ENCODE data around the gene PLD1.
"Not testable (repeated sequence)": the region's sequence is repeated elsewhere in the genome, so short reads cannot be mapped to it uniquely, and the experiment has no call there.

The PLD1 gene

DNA sequence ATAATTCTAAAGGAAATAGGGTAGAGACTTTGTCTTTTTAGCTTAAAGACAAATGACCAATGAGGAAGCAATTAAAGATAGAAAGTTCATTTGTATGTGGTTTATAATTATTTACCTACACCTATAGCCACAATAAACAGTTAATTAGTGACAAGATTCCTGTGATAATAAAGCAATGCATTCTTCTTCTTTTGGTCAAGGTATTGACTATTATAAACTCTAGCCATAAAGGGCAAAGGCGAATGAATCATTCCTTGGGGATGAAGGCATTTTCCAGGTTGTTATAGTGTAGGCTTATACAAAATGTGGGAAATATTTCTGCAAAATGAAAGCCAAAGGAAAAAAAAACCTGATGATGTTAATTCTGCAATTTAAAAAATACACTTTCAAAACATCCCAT, 115.4 kb downstream of the PLD1 start:
- no peak for DNase-seq

DNA sequence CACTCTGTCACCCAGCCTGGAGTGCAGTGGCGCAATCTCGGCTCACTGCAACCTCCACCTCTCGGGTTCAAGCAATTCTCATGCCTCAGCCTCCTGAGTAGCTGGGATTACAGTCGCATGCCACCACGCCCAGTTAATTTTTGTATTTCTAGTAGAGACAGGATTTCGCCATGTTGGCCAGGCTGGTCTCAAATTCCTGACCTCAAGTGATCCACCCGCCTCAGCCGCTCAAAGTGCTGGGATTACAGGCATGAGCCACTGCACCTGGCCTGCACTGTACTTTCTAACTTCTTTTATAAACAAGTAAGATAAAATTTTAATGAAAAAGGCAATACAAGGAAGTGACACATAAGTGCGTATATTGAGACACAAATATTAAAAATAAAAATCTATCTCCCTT, 117.7 kb downstream of the PLD1 start:
- DNase-seq: not testable (repeated sequence)

DNA sequence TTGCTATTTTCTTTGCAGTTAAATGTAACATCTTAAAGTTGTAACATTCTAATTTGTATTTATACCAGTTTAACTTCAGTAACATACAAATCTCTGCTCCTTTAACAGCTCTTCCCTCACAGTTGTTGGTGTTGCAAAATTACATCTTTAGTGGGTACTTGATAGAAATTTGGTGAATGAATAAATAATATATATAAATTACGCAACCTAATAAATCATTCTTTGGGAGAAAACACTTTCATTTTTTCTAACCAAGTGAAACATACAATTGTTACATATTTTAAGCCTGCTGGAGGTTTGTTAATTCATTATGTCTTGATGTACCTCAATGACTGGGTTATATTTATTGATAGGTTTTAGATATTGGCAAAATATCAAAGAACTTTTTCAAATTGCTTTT, 118.8 kb downstream of the PLD1 start:
- no peak for DNase-seq

DNA sequence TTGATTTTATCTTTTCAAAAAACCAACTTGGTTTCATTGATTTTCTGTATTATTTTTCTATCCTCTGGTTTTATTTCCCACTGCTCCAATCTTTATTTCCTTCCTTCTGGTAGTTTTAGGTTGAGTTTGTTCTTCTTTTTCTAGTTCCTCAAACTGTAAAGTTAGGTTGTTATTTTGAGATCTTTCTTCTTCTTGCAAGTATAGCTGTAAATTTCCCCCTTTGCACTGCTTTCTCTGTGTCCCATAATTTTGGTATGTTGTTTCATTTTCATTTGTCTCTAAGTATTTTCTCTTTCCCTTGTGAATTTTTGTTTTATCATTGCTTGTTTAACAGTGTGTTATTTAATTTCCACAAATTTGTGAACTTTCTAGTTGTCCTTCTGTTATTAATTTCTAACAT, 120.0 kb downstream of the PLD1 start:
- no peak for DNase-seq

DNA sequence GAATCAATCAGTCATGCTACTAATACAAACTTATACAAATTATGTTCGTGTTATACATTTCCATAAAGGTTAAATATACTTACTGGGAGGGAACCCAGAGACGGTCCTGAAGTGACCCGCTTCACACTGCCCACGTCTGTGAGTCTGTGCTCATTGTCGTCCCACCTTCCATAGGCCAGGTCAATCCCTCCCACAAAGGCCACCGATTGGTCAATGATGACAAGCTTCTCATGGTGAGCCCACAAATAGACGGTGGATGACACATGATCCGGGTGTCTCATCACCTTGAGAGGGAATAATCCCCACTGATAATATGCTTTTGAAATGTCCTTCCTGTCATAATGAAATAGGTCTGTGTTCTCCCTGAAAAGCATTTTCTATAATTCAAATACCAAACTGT, 121.7 kb downstream of the PLD1 start:
- no peak for DNase-seq

DNA sequence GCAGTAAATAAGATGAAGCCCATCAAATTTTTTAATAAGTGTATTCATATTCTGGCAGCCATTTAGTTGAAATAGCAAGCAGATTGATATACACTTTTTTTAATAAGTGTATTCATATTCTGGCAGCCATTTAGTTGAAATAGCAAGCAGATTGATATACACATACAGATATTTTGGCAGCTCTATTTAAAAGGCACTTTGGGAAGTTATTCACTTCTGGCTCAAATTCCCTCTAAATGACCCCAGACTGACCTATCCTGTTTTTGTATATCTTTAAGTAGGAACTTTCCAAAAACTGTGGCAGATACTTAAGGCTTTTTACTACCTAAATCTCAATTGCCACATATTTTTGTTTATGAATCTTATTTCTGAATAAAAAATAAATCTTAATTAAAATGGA, 122.3 kb downstream of the PLD1 start:
- DNase-seq: no peak

DNA sequence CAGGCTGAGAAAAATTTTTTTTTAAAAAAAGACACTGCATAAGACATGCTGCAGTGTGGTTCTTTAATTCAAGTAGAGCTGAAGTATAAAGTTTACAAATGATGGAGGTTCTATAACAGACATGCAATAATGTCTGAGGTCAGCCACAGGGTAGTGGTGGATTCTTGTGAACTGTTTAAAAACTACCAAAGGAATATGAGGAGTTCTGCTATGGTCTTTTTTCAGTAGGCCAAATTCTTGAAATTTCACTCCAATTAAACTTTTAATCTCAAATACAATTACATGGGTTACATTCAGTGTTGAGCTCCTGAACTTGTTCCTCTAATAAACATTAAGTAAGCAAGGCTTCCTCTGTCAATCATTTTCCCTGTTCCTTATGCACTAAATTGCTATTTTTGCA, 122.7 kb downstream of the PLD1 start:
- DNase-seq: no peak

DNA sequence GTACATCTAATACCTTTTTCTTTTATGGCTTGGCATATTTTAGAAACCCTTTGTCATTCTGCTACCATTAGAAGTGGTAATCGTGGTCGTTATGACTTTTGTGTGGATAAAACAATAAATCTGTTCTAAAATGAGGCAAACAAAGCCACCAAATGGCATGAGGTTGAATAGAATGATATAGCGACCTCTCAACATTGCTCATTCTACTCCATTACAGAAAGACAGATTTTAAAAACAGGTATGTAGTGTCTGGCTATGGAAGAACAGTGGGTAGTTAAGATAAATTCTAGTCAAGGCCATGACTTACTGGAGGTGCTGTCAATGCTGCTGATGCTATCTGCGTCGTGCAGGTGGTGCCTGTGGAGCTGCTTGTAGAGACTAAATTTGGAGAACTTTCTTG, 123.2 kb downstream of the PLD1 start:
- DNase-seq: no peak

DNA sequence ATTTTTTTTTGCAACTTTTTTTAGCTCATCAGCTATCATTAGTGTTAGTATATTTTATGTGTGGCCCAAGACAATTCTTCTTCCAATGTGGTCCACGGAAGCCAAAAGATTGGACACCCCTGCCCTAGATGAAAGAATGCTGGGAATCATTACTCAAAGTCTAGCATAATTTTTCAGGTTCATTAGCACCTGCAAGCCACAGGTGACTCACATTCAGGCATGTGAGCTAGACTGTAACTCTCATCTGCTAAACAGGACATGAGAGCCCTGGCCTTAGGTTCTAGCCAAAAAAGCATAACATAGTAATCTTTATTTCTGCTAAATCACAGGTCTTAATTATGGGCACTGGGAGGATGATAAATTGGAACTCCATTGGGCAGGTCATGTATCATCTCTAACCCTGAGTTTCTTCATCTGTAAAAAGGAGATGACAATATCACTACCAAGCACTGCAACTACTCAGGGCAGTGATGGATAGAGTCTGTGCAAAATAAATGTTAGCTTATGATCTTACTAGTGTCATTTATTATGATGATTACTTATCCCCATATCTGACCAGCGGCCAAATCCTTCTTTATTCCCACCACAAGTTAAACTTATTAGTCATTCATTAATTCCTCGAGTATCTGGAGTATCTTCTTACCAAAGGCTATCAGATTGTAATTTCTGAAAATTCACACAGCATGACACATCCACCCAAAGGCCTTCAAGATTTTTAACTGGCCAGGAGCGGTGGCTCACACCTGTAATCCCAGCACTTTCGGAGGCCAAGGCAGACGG, 125.0 kb downstream of the PLD1 start:
- DNase-seq: no peak

DNA sequence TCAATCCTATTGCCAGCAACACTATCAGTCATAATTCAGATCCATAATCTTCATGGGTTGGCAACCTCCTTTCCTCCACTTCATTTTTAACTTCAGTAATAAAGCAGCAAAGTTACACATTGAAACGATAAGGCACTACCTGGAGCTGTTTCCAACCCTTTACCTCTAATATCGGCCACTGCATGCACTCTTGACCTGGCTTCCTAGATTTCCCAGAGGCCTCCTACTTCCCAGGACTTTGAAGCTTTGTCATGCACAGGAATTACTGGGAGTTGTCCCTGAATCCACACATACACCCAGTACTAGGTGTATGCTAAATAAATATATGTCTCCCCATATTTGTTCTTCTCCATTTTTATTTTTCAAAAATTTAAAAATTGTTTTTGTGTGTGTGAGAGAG, 126.1 kb downstream of the PLD1 start:
- no peak for DNase-seq

DNA sequence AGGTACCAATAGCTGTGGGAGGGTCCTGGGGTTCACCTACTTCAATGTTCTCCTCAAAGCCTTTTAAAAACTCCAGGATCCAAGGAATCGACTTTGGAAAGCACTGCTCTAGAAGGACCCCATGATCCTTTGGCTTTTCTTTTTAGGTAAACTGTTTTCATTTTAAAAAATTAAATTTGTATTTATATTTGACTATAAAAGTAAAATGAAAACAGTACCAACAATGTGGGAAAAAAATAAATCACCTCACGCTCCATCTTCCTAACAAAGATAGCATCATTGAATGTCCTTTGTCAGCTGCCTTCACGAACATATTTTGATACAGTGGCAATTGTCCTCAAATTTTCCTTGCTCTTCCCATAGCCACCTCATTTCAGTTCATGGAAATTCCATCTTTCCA, 127.5 kb downstream of the PLD1 start:
- no peak for DNase-seq

DNA sequence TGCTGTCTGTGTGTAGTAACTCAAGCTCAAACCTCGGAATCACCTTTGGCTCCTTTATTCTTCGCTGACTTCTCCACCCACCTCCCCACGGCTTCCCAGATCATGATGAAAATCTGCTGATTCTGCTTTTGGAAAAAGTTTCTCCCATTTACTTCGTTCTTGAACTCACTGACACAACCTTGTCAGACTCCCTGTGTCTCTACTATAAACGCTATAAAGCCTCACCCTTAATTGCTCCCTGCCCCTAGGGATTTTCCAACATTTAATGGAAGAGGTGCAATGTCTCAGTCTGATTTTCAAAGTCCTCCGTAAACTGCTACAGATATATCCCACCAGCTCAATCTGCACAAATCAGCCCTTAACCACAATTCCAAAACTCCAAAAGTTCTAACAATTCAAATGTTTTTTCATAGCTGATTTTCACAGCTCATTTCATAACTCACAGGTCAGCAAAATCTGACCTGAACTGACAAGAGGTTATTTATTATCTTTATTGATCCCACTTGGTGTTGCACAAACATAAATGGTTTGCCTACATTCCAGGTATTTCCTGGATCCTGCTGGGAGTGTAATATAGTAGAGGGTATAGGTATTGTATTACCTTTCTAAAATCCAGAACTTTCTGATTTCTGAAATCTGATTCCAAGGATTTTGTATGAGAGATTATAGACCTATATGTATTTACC, 129.4 kb downstream of the PLD1 start:
- DNase-seq: no peak

DNA sequence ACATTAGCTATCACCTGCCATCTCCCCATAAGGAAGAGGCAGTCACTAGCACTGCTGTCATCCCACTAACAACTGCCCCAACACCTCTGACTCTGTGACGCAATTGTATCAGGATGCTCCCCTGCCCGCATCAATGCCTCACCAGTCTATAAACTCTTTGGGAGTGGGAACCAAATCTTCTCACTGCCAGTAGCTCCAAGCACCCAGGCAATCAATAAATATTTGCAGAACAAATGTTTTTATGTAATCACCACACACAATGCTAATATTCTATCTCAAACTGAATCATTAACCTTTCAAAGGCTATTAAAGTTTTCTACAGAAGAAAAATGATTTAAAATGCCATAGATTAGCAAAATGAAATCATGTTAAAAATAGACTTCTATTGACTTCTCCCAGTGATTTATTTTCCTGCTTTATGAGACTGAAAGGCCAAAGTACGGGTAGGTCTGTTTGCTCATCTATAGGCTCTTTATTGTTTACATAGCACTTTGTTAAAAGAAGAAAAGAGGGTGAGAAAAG, 131.3 kb downstream of the PLD1 start:
- no peak for DNase-seq

DNA sequence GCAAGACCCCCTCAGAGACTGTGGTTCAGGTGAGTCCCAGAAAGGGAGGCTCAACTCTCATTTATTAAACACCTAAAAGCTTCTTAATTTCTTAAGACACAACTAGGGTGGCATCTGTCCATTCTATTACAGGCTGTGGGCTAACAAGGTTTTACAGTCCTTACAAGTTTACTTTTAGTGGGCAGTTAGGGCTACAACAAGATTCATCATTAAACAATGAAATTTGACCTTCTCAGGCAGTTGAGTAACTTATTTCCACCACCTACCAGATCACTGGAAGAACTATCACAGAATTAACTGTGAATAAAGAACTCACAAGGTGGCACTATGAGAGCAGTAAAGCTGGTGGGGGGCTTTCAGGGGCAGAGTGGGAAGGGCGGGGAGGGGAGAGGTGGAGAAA, 132.6 kb downstream of the PLD1 start:
- no peak for DNase-seq

DNA sequence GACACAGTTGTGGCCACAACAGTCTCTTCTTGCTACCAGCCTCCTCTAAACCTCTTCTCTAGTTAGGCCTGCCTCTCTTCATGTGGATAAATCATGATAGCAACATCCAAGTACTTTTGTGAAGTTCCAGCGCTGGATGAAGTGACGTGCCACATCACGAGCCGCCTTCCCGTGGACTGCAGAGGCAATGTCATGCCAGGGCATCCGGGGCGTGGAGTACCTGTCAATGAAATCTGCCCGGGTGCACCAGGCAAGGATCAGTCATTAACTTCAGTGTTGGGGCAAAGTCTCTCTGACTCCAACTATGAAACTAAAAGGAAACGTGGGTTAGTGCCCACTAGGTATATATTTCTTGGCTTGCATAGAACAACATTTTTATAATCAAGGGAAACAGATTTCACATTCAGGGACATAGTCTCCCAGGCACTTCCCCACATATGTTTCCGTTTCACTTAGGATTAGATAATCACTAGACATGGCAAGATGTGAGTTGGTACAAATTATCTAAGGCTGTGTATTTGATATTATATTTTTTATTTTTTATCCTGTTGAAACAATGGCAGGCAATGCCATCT, 133.6 kb downstream of the PLD1 start:
- no peak for DNase-seq

DNA sequence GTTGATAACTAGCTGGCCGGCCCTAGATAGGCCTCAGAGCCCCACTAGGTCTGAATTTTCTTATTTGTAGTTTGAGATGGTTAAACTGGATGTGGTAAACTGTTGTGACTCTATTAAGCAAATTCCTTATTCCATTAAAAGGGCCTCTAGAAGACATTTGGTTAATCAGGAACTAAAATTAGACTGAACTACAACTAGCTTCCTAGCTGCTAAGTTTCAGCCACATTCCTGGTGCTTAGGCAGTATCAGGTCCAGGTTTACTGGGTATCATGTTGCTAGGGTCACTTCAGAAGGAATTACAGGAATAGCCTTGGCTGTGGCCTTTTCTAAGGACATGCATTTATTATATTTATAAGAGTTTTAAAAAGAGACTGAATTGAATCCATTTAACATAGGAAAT, 136.3 kb downstream of the PLD1 start:
- no peak for DNase-seq

DNA sequence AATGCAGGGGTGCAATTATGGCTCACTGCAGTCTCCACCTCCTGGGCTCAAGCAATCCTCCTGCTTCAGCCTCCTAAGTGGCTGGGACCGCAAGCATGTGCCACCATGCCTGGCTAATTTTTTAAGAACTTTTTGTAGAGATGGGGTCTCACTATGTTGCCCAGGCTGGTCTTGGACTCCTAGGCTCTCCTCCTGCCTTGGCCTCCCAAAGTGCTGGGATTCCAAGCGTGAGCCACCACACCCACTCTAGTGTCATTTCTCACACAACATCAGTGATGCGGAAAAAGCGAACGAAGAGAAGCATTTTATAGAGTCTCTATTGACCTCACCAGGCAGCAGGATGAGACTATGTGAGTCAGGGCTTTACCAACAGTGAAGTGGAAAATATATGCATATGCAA, 137.7 kb downstream of the PLD1 start:
- no peak for DNase-seq

DNA sequence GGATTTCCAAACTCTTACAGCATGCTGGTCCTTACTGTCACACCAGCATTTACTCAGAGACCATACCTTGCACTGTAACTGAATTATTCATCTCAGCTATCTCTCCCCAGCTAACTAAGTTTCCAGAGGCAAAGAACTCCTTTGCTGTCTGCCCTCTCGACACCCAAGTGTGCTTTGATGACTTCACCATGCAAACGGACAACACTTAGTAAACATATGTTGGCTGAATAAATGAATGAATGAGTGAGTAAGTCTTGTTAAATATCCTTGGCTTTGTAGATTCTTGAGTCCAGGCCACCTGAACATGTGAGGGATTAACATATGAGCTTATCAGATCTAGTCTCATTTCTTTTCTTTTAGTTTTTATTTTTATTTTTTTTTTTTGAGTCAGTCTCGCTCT, 138.2 kb downstream of the PLD1 start:
- no peak for DNase-seq

DNA sequence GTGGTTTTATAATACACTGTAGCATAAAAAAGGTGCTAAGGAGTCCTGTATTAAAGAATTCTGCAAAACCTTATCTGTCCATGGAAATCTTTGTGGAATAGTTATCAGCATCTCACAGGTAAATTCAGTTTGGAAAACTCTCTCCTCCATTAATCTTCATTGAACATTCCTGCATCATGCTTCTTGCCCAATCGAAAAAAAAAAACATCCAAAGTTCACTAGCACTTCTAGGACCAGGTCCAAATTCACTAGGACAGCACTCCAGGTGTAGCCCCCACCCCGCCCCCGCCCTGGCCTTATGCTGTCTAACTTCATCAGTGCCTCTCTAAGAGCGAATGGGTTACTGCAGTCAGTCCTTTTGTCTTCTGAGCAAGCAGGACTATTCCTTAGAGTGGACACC, 138.6 kb downstream of the PLD1 start:
- no peak for DNase-seq

DNA sequence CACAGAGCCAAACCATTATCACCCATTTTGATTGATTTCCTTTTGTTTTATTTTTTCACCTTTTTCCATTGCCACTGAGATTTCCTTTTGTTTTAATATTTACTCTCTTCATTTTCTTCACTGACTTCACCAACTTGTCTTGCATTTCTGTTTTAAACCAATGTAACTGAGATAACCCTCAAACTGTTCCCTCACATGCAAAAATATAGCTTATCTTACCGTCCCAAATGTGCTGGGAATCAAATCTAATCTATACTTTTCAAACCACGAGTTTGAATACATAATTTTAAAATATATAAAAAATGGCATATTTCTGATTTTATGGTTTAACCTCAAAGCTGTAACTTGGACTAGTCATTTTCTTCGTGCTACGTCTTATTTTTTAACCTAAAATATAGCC, 143.8 kb downstream of the PLD1 start:
- no peak for DNase-seq

DNA sequence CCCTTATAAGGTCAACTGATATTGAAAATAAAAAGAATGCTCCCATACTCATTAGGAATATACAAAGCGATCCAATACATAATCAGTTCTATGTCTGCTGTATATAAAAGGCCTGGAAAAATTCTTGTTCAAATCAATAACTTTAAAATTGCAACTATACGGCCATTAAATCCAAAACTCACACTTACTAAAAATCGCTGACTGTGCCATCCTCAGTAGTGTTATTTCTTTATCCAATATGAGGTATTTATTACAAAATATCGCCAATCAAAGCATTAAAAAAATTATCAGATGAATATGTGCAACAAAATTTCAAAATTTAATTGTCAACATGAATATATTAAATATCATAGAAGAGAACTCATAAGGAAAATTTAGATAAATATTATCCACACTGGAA, 146.5 kb downstream of the PLD1 start:
- DNase-seq: no peak

DNA sequence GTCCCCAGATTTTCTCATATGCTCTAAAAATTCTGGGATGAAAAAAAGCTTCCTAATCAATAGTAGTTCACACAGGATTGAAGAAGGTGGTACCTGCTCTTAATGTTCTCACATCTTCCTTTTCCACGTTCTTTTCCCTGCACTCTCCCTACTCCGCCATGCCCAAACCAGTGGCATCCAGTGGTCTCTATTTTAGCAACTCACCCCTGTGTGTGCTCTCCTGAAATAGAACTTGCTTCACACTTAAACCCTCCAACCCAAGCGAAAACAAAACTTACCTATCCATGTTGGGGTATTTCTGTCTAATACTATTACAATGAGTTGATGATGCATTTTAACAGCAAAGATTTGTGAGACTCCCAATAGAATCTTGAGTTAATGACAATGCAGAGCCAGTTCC, 148.8 kb downstream of the PLD1 start:
- DNase-seq: no peak

DNA sequence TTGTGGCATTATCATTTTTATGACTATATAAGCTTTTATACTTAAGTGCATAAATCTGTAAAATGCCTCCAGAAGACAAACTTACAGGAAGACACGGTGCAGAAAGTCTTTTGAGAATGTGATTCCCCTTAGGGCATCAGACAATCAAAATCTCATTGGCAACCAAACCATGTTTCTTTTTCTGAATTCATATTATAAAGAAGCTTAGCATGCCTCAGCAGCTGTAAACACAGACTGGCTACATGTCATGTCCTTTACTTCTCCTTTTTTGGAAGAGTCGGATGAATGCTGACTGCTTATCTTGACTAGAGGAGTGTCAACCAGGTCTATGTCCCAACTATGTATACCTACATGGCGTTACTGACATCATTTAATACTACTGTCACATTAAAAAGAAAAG, 150.1 kb downstream of the PLD1 start:
- DNase-seq: no peak

DNA sequence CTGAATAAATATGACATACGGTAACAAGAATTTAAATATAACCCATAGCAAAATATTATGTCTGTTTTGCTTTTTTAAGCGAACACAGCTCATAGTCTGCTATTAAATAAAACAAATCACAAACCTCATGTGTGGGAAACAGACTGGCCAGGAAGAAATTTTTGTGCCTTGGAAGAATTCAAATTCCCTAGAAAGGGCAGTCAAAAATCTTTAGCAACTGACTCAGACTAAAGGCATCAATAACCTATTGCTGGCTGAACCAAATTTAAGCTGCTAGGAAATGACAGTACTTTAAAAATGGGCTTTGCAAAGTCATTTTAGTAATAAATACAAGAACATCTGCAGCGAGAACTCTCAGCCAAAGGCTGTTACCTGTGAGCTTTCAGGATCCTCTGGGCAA, 151.4 kb downstream of the PLD1 start:
- no peak for DNase-seq

Data from stimulated activated naive CD4-positive, alpha-beta T cell treated with Interleukin-2 at 50 U/mL for 16 hours (primary cell).